ENCODE data around the gene MDP1.

Gene MDP1

DNA sequence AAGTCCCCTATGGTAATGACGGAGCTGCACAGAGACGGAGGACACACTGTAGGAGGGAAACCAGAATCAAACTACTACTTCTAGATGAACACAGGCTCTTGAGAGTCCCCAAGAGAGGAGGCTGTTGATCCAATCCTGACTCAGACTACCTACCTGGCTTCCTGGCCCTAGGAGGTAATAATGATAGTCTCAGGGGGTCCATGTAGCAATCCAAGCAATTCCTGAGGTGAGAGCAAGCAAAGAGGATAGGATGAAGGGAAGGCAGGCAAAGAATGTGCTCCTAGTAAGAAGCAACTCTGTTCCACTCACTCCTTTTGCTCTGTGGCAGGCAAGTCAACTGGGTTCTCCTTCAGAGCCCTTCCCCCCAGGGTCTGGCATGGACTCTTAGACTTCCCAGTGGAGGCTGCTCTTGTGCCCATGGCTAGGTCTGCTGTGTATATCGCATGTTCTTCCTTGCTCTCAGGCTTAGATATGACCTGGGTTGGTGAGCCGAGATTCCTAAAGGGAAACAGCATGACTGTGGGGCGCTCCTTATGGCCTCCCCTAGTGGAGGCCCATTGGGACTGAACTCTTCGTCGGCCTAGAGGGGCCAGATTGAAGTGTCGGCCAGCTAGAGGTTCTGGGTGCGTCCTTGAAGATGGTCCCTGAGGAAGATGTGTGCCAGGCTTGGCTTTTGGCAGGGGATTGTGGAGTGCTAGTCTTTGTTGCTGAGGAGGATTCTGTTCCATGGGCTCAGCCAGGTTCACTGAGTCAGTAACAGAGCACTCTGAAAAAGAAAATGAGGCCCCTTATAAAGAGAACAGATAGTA is 24.4 kb upstream of the MDP1 start:
- no peak for DNase-seq (ENCODE audit: low read depth)
- H3K4me3 ChIP-seq (ENCODE audit: low read length) = no peak overlapping the region
- TF ChIP-seq, protein P1, sequence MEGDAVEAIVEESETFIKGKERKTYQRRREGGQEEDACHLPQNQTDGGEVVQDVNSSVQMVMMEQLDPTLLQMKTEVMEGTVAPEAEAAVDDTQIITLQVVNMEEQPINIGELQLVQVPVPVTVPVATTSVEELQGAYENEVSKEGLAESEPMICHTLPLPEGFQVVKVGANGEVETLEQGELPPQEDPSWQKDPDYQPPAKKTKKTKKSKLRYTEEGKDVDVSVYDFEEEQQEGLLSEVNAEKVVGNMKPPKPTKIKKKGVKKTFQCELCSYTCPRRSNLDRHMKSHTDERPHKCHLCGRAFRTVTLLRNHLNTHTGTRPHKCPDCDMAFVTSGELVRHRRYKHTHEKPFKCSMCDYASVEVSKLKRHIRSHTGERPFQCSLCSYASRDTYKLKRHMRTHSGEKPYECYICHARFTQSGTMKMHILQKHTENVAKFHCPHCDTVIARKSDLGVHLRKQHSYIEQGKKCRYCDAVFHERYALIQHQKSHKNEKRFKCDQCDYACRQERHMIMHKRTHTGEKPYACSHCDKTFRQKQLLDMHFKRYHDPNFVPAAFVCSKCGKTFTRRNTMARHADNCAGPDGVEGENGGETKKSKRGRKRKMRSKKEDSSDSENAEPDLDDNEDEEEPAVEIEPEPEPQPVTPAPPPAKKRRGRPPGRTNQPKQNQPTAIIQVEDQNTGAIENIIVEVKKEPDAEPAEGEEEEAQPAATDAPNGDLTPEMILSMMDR (conservative IDR thresholded peaks at IDR 0.05; ENCODE audit: low read depth, low read length) = no peak

DNA sequence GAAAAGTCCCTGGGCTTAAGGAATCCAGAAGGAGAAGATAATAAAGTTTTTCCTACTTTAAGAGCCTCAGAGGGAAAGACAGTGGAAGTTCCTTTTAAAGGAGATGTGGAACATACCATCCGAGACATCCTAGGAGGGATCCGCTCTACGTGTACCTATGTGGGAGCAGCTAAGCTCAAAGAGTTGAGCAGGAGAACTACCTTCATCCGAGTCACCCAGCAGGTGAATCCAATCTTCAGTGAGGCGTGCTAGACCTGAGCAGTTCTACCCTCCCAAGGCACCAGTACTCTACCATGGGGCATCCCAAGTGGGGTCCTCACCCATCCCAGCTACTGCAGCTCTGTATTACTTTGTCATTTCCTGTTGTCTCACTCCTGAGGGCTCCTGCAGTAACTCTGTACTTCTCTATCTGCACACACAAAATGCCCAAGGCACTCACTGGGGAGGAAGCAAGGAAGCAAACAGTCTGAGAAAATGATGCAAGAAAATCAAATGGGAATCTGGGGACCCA is 22.7 kb upstream of the MDP1 start:
- no peak for DNase-seq (ENCODE audit: low read depth)
- no peak overlapping the region for H3K4me3 ChIP-seq (ENCODE audit: low read length)
- TF ChIP-seq, protein P1 (conservative IDR thresholded peaks at IDR 0.05; ENCODE audit: low read depth, low read length) = no peak

DNA sequence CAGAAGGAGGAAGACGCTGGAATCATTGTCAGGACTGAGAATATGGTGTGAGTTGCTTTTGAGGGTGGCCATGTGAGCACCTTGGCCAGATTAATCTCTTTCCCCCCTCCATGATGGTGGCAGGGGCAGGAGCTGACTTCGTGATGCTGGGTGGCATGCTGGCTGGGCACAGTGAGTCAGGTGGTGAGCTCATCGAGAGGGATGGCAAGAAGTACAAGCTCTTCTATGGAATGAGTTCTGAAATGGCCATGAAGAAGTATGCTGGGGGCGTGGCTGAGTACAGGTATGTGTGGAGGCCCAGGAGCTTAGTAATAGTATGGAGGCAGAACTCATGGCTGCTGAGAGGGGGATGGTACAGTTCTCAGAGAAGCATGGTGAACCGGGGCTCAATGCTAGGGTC is 22.3 kb upstream of the MDP1 start:
- no peak overlapping the region for H3K4me3 ChIP-seq (ENCODE audit: low read length)
- TF ChIP-seq, protein P1 (conservative IDR thresholded peaks at IDR 0.05; ENCODE audit: low read depth, low read length) = no peak
- no peak for DNase-seq (ENCODE audit: low read depth)

DNA sequence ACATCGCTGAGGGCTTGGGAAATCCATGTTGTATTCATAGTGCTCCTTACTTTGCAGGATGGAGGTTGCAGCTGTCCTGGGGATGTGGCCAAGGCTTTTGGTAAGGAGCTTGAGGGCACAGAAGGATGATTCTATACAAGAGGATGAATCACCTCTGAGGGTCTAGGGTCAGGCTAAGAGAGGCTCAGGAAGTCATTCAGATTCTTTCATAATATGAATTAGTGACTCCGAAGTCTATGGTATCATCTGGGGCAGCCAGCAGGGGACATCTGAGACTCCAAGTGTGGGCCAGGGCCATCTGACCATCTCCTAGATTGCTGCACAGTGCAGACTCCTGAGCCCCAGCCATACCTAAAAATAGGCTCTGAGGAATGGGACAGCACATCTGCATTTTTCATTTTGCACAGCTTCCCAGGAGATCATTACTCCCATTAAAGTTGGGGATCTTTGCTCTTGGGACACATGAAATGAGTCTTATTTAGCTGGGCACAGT is 21.6 kb upstream of the MDP1 start:
- TF ChIP-seq, protein P1 (conservative IDR thresholded peaks at IDR 0.05; ENCODE audit: low read depth, low read length) = no peak
- DNase-seq (ENCODE audit: low read depth) = no peak

DNA sequence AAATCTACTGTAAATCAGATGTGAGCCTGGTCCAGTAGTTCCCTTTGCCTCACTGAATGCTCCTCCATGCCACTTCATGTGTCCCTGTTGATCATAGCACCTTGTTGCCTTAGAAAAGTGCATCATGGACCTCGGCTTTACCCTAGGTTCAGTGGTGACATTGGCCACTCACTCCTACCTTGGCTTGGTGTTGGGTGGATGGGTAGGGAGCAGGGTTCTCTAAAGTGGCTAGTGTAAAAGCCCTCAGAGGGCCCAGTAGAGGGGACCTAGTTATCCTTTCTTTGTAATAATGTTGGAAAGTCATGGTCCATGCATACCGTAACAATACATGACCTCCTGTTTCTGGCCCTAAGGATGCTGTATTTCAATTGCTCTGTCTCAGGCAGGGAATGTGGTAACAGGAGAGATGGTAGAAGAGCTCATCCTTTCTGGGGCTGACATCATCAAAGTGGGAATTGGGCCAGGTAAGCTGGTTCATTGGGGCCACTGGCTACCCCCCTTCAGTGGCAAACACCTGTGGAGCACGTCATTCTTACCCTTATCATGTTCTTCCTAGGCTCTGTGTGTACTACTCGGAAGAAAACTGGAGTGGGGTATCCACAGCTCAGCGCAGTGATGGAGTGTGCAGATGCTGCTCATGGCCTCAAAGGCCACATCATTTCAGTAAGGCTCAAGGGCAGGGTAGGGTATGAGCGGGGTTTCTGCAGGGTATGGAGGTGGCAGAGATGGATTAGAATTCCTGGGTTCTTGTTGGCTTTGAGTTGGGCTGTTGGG is 21.0 kb upstream of the MDP1 start:
- no peak overlapping the region for H3K4me3 ChIP-seq (ENCODE audit: low read length)
- TF ChIP-seq, protein P1 (conservative IDR thresholded peaks at IDR 0.05; ENCODE audit: low read depth, low read length) = no peak
- DNase-seq (ENCODE audit: low read depth) = no peak

More for the DNA sequence above, 21.6 kb upstream of the MDP1 start:
- no peak overlapping the region for H3K4me3 ChIP-seq (ENCODE audit: low read length)

DNA sequence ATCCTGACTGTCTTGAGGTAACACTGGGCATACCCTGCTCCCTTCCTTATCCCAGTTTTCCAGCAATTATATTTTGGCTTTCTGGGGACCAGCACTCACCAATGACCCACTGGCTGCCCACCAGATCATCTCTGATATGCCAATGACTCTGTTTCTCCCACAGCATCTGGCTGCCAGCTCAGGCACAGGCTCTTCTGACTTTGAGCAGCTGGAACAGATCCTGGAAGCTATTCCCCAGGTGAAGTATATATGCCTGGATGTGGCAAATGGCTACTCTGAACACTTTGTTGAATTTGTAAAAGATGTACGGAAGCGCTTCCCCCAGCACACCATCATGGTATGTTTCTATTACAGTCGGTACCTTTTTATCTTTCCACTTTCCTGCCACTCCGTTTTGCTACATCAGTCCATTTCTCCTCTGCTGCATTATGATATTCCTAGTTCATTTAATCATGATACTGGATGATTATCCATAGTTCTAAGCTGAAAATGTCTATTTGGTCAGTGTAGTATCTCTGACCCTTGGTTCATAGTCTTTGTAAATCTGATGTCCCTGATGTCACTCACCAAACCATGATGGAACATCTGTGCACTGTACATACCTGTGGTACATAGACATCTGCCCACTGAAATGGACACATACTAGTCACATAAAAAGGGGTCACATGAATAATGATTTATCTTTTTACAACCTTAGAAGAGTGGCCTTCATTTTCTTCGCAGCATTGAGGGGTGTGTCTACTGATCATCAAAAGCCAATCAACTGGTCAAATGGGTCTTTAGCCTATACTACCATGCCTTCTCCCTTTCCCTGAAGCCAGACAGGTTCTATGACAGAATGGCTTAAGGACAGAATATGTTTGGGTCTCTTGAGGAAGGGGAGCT is 20.2 kb upstream of the MDP1 start:
- TF ChIP-seq, protein P1 (conservative IDR thresholded peaks at IDR 0.05; ENCODE audit: low read depth, low read length) = no peak
- H3K4me3 ChIP-seq (ENCODE audit: low read length) = no peak overlapping the region
- no peak for DNase-seq (ENCODE audit: low read depth)

Measured in retinal pigment epithelial cell (primary cell).